HG03135 (cell line): Measurements from ENCODE around the gene WDR70.
"Not testable (repeated sequence)": the region's sequence is repeated elsewhere in the genome, so short reads cannot be mapped to it uniquely, and the experiment has no call there.

ENCODE experiments used
- ATAC-seq: cut with Tn5 transposase; IDR thresholded peaks from one replicate; pipeline ENCODE4 v1.9.1; 2021; ENCODE audit warnings: mild to moderate bottlenecking, moderate library complexity; ENCODE audit not compliant: unreplicated experiment

The WDR70 gene

DNA sequence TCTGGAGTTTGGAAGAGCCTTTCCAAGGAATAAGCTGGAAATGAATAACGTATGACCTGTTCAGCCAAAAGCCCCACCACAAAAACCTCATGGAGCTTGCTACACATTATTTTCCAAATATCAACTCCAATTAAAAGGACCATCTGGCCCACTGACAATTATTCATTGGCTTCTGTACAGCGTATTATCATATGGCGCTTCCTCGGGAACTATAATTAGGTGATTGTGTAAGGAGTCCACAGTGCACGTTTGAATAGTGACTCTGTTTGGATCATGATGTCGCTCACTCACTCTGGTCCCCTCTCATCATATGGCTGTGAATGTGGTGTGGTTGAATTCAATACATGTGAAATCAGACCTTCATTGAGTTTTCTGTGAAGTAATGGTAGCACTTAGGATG, 408.6 kb downstream of the WDR70 start:
- no peak for ATAC-seq

DNA sequence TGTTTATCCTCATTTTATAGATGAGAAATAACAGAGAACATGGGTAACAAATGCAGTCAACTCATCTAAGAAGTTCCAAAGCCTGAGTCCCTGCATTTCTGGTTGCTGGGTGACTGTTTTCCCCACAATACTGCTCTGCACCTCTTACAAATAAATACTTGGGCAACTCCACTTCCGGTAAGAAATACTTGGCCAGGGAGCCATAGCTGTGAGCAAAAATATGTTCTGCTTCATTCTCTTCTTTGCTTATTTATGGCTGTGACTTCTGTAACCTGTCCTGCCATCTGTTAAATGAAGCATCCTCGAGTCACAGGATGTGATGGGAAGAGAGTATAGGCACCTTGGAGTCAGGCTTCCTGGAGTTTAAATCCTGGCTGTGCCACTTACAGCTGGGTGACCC, 410.9 kb downstream of the WDR70 start:
- ATAC-seq: no peak

DNA sequence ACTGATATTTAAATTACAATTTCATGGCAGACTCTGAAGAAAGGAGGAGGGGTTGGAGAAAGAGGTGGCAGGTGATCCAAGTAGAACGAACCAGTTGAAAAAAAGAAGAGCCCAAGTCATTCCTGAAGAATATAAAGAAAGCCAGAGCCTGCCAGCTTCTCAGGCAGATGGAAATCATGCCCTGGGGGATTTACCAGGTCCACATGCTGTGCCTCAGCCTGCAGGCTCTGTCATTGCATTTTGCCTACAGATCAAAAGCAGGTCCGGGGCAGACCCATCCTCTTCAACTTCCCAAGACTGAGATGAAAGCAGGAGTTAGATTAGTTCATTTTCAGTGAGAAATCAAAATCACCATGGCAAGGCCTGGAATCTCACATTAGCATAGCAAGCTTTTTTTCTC, 412.2 kb downstream of the WDR70 start:
- no peak for ATAC-seq

DNA sequence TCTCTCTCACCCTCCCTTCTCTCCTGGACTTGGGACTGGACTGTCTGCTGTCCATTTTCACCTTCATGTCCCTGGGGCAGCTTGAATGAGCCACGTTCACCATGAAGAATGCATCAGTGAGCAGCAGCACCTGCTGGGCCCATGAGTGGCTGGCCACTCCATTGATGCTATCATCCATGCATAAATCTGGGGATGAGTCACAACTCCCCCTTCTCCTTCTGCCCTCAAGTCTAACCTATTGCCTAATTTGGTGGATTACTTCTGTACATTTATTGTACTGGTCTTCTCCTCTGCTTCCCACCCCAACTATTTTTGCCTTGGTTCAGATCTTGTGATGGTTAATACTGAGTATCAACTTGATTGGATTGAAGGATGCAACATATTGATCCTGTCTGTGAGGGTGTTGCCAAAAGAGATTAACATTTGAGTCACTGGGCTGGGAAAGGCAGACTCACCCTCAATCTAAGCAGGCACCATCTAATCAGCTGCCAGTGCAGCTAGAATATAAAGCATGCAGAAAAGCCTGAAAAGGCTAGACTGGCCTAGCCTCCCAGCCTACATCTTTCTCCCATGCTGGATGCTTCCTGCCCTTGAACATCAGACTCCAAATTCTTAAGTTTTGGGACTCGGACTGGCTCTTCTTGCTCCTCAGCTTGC, 414.0 kb downstream of the WDR70 start:
- no peak for ATAC-seq

DNA sequence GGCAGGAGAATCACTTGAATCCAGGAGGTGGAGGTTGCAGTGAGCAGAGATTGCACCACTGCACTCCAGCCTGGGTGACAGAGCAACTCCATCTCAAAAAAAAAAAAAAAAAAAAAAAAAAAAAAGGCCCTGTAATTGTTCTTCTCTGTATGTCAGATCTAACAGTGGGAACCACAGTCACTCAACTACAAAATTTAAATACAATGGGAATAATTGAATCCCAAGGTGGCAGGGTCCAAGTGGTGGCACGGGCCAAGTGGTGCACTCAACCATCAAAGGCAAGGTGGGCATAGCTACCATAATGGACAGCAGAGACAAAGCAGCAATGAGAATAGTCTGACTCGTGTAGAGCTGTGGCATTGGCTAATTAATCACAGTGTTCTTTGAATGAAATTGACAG, 416.2 kb downstream of the WDR70 start:
- not testable (repeated sequence) for ATAC-seq

- not testable (repeated sequence) for ATAC-seq
Observed at GRCh38 chr5:37796435-37796834, 417.3 kb downstream of the WDR70 start.

DNA sequence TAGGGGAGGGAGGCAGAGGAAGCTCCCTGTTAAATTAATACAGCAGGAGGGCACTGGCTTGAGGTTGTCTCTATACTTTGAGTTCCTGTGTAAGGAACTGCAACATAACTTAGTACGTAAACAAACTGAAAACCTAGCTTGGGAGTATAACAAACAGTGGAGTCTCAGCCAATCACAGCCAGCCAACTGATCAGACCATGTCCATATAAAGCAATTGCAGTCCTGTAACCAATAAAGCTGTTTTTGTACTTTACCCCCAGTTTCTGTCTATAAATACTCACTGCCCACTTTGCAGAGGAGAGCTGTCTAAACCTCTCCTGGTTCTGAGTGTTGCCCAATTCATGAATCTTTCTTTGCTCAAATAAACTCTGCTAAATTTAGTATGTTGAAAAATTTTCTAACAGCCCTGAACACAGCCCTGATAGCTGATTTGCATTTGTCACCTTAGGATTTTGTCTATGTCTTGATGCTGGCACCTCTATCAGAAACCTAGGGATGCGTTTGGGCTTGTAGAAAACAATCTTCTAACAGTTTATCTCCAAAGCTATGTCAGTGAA, 420.8 kb downstream of the WDR70 start:
- ATAC-seq: no peak

DNA sequence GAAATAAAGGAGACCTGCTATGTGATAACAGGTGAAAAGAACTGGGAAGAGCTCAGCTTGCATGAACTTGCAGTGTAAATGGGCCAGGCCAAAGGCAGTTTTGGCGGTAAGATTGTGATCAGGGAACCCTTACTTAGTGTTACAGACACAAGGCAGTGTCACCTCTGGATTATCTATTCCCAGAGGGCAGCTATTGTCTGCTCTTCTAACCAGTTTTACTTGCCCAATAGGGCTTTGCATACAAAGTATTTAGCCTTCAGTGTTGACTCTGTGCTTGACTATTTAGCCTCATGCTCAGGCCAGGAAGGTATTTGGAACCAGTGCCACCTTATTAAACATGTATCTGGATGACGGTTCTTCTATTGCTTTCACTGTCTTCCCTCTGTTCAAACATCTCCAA, 422.4 kb downstream of the WDR70 start:
- no peak for ATAC-seq
